Endothelial cell of umbilical vein (primary cell): ENCODE data around the gene MUC5AC. TPM values are rescaled to one million over a fixed set of nuclear protein-coding genes. Genes with fewer than 3 reads are reported as not detected.

Source experiments
- BruUV-seq: library from RNA; stranded (reverse); fragments of 400-500 nt; replicated peaks from 2 replicates; lab custom pipeline; 2021; lab: Mats Ljungman, UMichigan
- CTCF ChIA-PET: fragments of 300-600, 350-600 bp; sonication (Branson Sonifier 250); formaldehyde crosslinking; loops from one replicate; lab custom pipeline; 2021; ENCODE audit warnings: antibody characterized with exemption, inconsistent platforms; lab: Charles Lee
- POLR2A ChIA-PET: fragments of 300-600, 350-600 bp; sonication (Branson Sonifier 250); formaldehyde crosslinking; loops from one replicate; lab custom pipeline; 2021; ENCODE audit warnings: antibody characterized with exemption, inconsistent platforms; lab: Charles Lee
- DNase-seq: peaks from one replicate; pipeline ENCODE4 v3.0.0-alpha.2; 2011; ENCODE audit warnings: low read depth, low spot score
- FAIRE-seq: peaks from 2 replicates; lab custom pipeline; 2011; peaks lifted over from hg19 to GRCh38; lab: Jason Lieb, UNC
- H2AFZ ChIP-seq: 2 replicates; pipeline ENCODE4 v1.6.0; 2012; ENCODE audit warnings: low read depth, low read length, control low read depth, inconsistent platforms
- H3K27ac ChIP-seq: 2 replicates; pipeline ENCODE4 v1.5.1; 2011; ENCODE audit warnings: low read depth, mild to moderate bottlenecking, control low read depth, low read length, moderate library complexity; ENCODE audit not compliant: insufficient read depth
- H3K27me3 ChIP-seq, 2 experiments: 2 replicates each; pipeline versions ENCODE4 v1.6.0 to v1.6.1; 2011; ENCODE audit warnings: low read length in 2 of 2, mixed read lengths in 1 of 2; ENCODE audit not compliant: control insufficient read depth in 2 of 2, insufficient read depth in 2 of 2
- H3K36me3 ChIP-seq, 2 experiments: 2 replicates in 1 of 2; 3 replicates in 1 of 2; pipeline ENCODE4 v1.5.1; 2011; ENCODE audit warnings: low read length in 2 of 2, mild to moderate bottlenecking in 1 of 2, moderate library complexity in 1 of 2; ENCODE audit not compliant: control insufficient read depth in 2 of 2, insufficient read depth in 2 of 2; ENCODE audit errors: extremely low read depth in 1 of 2
- H3K4me1 ChIP-seq: 3 replicates; pipeline ENCODE4 v1.5.1; 2011; ENCODE audit warnings: mild to moderate bottlenecking, low read length; ENCODE audit not compliant: control insufficient read depth, insufficient read depth; ENCODE audit errors: extremely low read depth
- H3K4me2 ChIP-seq: 2 replicates; pipeline ENCODE4 v1.6.1; 2011; ENCODE audit warnings: low read length, control low read depth, mixed read lengths; ENCODE audit not compliant: insufficient read depth
- H3K4me3 ChIP-seq, 3 experiments: fragments of 200-600 bp in 1 of 3; sonication (generic), shearing (Covaris generic) in 1 of 3; replicated peaks in 1 of 3; 2 replicates each; pipeline ENCODE4 v1.5.1; 2011 to 2016; ENCODE audit warnings: control low read depth in 3 of 3, low read length in 3 of 3, mild to moderate bottlenecking in 2 of 3, inconsistent platforms in 1 of 3, low read depth in 1 of 3, moderate library complexity in 1 of 3; ENCODE audit not compliant: insufficient read depth in 1 of 3
- H3K79me2 ChIP-seq: 2 replicates; pipeline ENCODE4 v1.6.0; 2012; ENCODE audit warnings: low read length, inconsistent platforms; ENCODE audit not compliant: control insufficient read depth, insufficient read depth
- H3K9ac ChIP-seq: replicated peaks from 2 replicates; pipeline ENCODE3; 2011; ENCODE audit warnings: low read length, control low read depth; ENCODE audit not compliant: insufficient read depth; ENCODE audit errors: extremely low read depth
- H3K9me1 ChIP-seq: replicated peaks from 3 replicates; pipeline ENCODE4 v1.6.0; 2011; ENCODE audit warnings: mild to moderate bottlenecking, low read length; ENCODE audit not compliant: control insufficient read depth, insufficient read depth; ENCODE audit errors: extremely low read depth
- H3K9me3 ChIP-seq: replicated peaks from 2 replicates; pipeline ENCODE4 v1.5.1; 2012; ENCODE audit warnings: low read length, inconsistent platforms; ENCODE audit not compliant: control insufficient read depth, insufficient read depth
- H4K20me1 ChIP-seq: replicated peaks from 2 replicates; pipeline ENCODE3; 2011; ENCODE audit warnings: mild to moderate bottlenecking, low read length; ENCODE audit not compliant: control insufficient read depth, insufficient read depth; ENCODE audit errors: extremely low read depth
- EZH2 ChIP-seq: IDR thresholded peaks from 2 replicates; pipeline ENCODE4 v1.6.1; 2012; ENCODE audit warnings: borderline replicate concordance, low read depth, mild to moderate bottlenecking, moderate library complexity, low read length, inconsistent platforms; ENCODE audit not compliant: severe bottlenecking
- FOS ChIP-seq: IDR thresholded peaks from 2 replicates; pipeline ENCODE4 v1.6.1; 2011; ENCODE audit warnings: mild to moderate bottlenecking, low read length, moderate library complexity, borderline replicate concordance; ENCODE audit not compliant: insufficient read depth
- GATA2 ChIP-seq: IDR thresholded peaks from 2 replicates; pipeline ENCODE4 v1.7.0; 2011; ENCODE audit warnings: low read depth, mild to moderate bottlenecking, moderate library complexity, mixed read lengths, low read length; ENCODE audit not compliant: insufficient read length, insufficient read depth
- JUN ChIP-seq: IDR thresholded peaks from 2 replicates; pipeline ENCODE4 v1.6.1; 2011; ENCODE audit warnings: borderline replicate concordance, low read depth; ENCODE audit not compliant: insufficient read length, insufficient read depth
- MAX ChIP-seq: IDR thresholded peaks from 2 replicates; pipeline ENCODE4 v1.6.1; 2011; ENCODE audit not compliant: insufficient read depth, insufficient read length
- MYC ChIP-seq: IDR thresholded peaks from one replicate; pipeline ENCODE4 v1.6.1; 2011; ENCODE audit warnings: mild to moderate bottlenecking, low read depth, low read length
- POLR2A ChIP-seq: IDR thresholded peaks from 2 replicates; pipeline ENCODE4 v1.6.1; 2012; ENCODE audit warnings: low read depth, mild to moderate bottlenecking, control low read depth, low read length
- POLR2AphosphoS5 ChIP-seq: IDR thresholded peaks from 2 replicates; pipeline ENCODE4 v1.6.1; 2012; ENCODE audit warnings: low read depth, mild to moderate bottlenecking, control low read depth, low read length, moderate library complexity; ENCODE audit not compliant: insufficient read depth
- dilution Hi-C: fragments of 300-500 bp; cut with MboI; formaldehyde crosslinking; loops from one replicate; pipeline ENCODE4 v1.15.0; 2019; ENCODE audit warnings: low sequenced_read_pairs; ENCODE audit not compliant: extremely low pct_ligation_motif_present
- intact Hi-C: fragments of 100-400 bp; cut with micrococcal nuclease; formaldehyde crosslinking; loops from one replicate; pipeline ENCODE4 v1.10.0; 2022
- polyA plus RNA-seq, 4 experiments: library from polyadenylated mRNA; depleted of rRNA in 3 of 4; stranded (reverse) in 3 of 4; unstranded in 1 of 4; fragments of >200 nt; gene quantifications; 2 replicates each; pipeline versions ENCODE4 v1.2.1 to v1.2.3, GENCODE V29; 2011 to 2012; ENCODE audit warnings: missing spikeins in 1 of 4
- total RNA-seq: library from RNA; stranded (reverse); gene quantifications from 2 replicates; pipeline ENCODE4 v1.2.3, GENCODE V29; 2021
- TF ChIP-seq, protein P1 (sequence below), 2 donors: IDR thresholded peaks; 1 replicate in 1 of 2; 2 replicates in 1 of 2; pipeline ENCODE4 v1.5.1; 2011; ENCODE audit warnings: low read length in 2 of 2, mild to moderate bottlenecking in 2 of 2, moderate library complexity in 2 of 2, control low read depth in 1 of 2, inconsistent platforms in 1 of 2, low read depth in 1 of 2; ENCODE audit not compliant: insufficient read depth in 1 of 2; ENCODE audit errors: extremely low read depth in 1 of 2

The MUC5AC gene
- total and polyA plus RNA-seq, 2 donors (not counting 3 experiments of a cell fraction or from before 2014, with no cell fraction given): not detected

GRCh38 chr11:1238767-1239595 is 81.2 kb downstream of the MUC5AC start:
- H3K4me2 ChIP-seq: no peak overlapping the region
- no peak overlapping the region for H3K27ac ChIP-seq
- intact Hi-C loops: no loop called here
- H3K9me1 ChIP-seq: no peaks in the 10 kb centered on the region
- no peaks in the 10 kb centered on the region for H3K36me3 ChIP-seq
- DNase-seq (no peak), FAIRE-seq (no peak)
- no peaks in the 10 kb centered on the region for H4K20me1 ChIP-seq
- no peaks in the 10 kb centered on the region for H3K27me3 ChIP-seq
- no peak overlapping the region for H3K9ac ChIP-seq
- H3K9me3 ChIP-seq: no peaks in the 10 kb centered on the region
- ChIA-PET CTCF (no interaction called here), POLR2A (no interaction called here)
- dilution Hi-C loops: no loop called here
- H2AFZ ChIP-seq: no peak overlapping the region
- H3K4me3 ChIP-seq: no peak overlapping the region
- TF ChIP-seq FOS (no peak), EZH2 (no peak), POLR2A (no peak), MYC (no peak), MAX (no peak), JUN (no peak), GATA2 (no peak), POLR2AphosphoS5 (no peak)
- TF ChIP-seq, protein P1, sequence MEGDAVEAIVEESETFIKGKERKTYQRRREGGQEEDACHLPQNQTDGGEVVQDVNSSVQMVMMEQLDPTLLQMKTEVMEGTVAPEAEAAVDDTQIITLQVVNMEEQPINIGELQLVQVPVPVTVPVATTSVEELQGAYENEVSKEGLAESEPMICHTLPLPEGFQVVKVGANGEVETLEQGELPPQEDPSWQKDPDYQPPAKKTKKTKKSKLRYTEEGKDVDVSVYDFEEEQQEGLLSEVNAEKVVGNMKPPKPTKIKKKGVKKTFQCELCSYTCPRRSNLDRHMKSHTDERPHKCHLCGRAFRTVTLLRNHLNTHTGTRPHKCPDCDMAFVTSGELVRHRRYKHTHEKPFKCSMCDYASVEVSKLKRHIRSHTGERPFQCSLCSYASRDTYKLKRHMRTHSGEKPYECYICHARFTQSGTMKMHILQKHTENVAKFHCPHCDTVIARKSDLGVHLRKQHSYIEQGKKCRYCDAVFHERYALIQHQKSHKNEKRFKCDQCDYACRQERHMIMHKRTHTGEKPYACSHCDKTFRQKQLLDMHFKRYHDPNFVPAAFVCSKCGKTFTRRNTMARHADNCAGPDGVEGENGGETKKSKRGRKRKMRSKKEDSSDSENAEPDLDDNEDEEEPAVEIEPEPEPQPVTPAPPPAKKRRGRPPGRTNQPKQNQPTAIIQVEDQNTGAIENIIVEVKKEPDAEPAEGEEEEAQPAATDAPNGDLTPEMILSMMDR (IDR thresholded peaks at IDR 0.05; ENCODE audit: extremely low read depth in 1 of 2, insufficient read depth in 1 of 2, low read depth in 1 of 2, low read length in 2 of 2): no peak
- H3K79me2 ChIP-seq: no peaks in the 10 kb centered on the region
- BruUV-seq: no TSS peak
- no peaks in the 10 kb centered on the region for H3K4me1 ChIP-seq
